Stimulated activated CD4-positive, alpha-beta T cell treated with anti-CD3 and anti-CD28 coated beads, Interleukin-2, amount 100 ng/mL, for 24 hours (primary cell): ENCODE measurements around the gene GNPTAB.

Experiments used
- DNase-seq, 2 donors: peaks; one replicate each; pipeline ENCODE4 v3.0.0-alpha.2; 2020

The GNPTAB gene

GRCh38 chr12:101729842-101730241 lies 100.9 kb downstream of the GNPTAB start:
- DNase-seq, result no peak

- no peak for DNase-seq
Observed at GRCh38 chr12:101727098-101727497, 103.7 kb downstream of the GNPTAB start.

- DNase-seq, result no peak
Observed at GRCh38 chr12:101722392-101722791, 108.4 kb downstream of the GNPTAB start.

- no peak for DNase-seq
Observed at GRCh38 chr12:101720118-101720517, 110.6 kb downstream of the GNPTAB start.

- no peak for DNase-seq
Observed at GRCh38 chr12:101719566-101719965, 111.2 kb downstream of the GNPTAB start.

- no peak for DNase-seq
Observed at GRCh38 chr12:101714877-101715444, 115.8 kb downstream of the GNPTAB start.

- no peak for DNase-seq
Observed at GRCh38 chr12:101713930-101714329, 116.8 kb downstream of the GNPTAB start.

- DNase-seq, result no peak
Observed at GRCh38 chr12:101713059-101713682, 117.6 kb downstream of the GNPTAB start.

- no peak for DNase-seq
Observed at GRCh38 chr12:101710288-101710687, 120.5 kb downstream of the GNPTAB start.

- no peak for DNase-seq
Observed at GRCh38 chr12:101707131-101707782, 123.5 kb downstream of the GNPTAB start.

- no peak for DNase-seq
Observed at GRCh38 chr12:101706403-101706802, 124.4 kb downstream of the GNPTAB start.

GRCh38 chr12:101703487-101703886 lies 127.3 kb downstream of the GNPTAB start:
- DNase-seq, result no peak

- DNase-seq, result no peak
Observed at GRCh38 chr12:101700299-101700820, 130.4 kb downstream of the GNPTAB start.

GRCh38 chr12:101698800-101699347 lies 131.9 kb downstream of the GNPTAB start:
- DNase-seq, result peak in 1 of 2 donors; percentile 10

GRCh38 chr12:101697930-101698799 lies 132.6 kb downstream of the GNPTAB start:
- peak in 1 of 2 donors; percentile 43 for DNase-seq

GRCh38 chr12:101697197-101697929 lies 133.4 kb downstream of the GNPTAB start, which contains the start of gene CHPT1:
TSS of gene CHPT1 (plus strand) at chr12:101697640. CDS start at chr12:101697862, 222 bp downstream.
- DNase-seq, result peak; percentile 64 to 74

GRCh38 chr12:101696251-101697196 lies 134.2 kb downstream of the GNPTAB start:
- DNase-seq, result peak in 1 of 2 donors; percentile 7

GRCh38 chr12:101695706-101696105 lies 135.1 kb downstream of the GNPTAB start:
- DNase-seq, result no peak
